ENCODE results near the gene DPP6. TPM values are rescaled to one million over a fixed set of nuclear protein-coding genes. Genes with fewer than 3 reads are reported as not detected.
"Not testable (repeated sequence)": the region's sequence is repeated elsewhere in the genome, so short reads cannot be mapped to it uniquely, and the experiment has no call there.

Gene DPP6
- total RNA-seq, 1 donor from 2014 or later: not detected

DNA sequence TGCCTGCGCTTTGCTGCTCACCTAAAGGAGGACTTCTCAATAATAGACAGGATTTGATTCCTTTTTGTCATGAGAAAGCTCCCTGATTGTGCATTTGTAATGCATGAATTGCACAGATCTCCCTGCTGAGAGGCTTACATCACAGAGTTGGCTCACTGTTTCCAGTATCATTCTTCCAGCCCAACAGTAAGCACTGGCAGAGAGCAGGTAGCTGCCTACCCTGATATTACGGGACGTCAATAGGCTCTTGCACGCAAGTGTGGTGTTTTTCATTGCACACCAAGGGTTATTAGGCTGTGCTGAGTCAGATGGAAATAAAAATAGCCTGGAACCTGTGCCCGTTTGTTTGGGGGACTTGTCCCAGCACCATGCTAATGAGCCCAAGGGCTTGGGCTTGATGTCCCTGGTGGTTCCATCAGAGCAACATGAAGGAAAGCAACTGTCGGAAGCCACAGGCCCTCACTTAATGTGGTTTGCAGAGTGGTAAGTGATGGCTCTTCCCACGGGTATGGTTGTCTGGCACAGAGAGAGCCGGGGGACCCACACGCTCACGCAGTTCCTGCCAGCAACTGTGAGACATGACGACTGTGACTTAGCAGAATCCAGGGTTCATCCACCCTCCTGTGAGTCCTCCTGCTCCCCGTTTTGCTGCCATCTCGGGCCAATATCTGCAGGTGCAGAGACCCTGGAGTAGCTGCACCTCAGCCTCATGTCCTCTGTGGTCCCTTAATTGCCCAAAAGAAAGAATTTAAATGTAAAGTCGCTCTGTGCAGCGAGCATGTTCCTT, 20.4 kb downstream of the DPP6 start:
- intact Hi-C loops (cut with micrococcal nuclease): not testable (repeated sequence)

DNA sequence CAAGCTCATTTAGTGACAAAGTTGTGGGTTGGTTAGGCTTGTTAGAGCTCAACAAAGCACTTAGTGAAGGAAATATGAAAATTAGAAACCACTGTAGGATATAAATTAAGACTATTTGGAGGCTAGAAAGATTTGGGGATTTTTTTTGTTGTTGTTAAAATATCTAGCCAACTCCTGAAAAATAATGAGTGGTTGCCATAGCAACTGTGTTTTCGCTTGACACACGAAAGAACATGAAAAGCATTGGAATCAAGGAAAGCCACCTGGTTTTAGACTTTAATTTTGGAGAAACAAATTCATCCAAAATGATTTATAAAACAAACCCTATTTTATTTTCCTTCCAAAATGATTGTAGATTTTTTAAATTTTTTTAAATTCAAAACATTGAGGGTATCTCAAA, 26.3 kb downstream of the DPP6 start:
- intact Hi-C loops (cut with micrococcal nuclease): not testable (repeated sequence)

GRCh38 chr7:154080249-154080648, 28.1 kb downstream of the DPP6 start:
- intact Hi-C loops (cut with micrococcal nuclease): not testable (repeated sequence)

GRCh38 chr7:154087037-154087725, 35.0 kb downstream of the DPP6 start:
- intact Hi-C loops (cut with micrococcal nuclease): not testable (repeated sequence)

DNA sequence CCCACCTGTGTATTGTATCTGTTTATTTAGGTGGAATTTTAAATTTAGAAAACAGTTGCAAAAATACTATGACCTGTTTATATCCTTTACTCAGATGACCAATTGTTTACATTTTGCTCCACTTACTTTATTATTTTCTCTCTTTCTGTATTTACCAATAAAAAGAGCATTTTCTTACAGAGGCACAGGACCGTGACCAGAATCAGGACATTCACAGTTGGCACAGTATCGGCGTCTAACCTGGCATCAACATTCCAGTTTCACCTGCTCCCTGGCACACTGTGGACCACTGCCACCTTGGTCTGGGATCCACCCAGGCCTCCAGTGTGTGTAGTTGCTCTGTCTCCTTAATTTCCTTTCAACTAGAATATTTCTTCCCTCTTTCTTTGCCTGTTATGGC, 39.9 kb downstream of the DPP6 start:
- intact Hi-C loops (cut with micrococcal nuclease): not testable (repeated sequence)

GRCh38 chr7:154095201-154095600, 43.0 kb downstream of the DPP6 start:
- intact Hi-C loops (cut with micrococcal nuclease): not testable (repeated sequence)

DNA sequence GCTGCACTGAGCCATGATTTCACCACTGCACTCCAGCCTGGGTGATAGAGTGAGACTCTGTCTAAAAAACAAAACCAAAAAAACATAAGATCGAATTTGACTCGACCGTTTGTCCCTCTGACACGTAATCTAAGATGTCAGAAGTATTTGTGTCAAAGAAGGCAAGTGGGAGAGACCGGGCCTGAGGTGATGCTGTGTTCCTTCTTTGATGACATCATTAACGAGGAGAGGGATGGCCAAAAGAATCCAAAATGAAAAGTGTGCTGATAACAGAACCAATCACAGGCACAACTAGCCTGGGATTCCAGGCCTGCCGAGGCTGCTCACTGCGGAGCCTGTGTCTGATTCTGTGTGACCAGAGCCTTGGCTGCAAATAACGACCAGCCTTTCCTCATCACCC, 52.9 kb downstream of the DPP6 start:
- intact Hi-C loops (cut with micrococcal nuclease): not testable (repeated sequence)

- intact Hi-C loops (cut with micrococcal nuclease): not testable (repeated sequence)
Observed at GRCh38 chr7:154109615-154110014, 57.4 kb downstream of the DPP6 start.

DNA sequence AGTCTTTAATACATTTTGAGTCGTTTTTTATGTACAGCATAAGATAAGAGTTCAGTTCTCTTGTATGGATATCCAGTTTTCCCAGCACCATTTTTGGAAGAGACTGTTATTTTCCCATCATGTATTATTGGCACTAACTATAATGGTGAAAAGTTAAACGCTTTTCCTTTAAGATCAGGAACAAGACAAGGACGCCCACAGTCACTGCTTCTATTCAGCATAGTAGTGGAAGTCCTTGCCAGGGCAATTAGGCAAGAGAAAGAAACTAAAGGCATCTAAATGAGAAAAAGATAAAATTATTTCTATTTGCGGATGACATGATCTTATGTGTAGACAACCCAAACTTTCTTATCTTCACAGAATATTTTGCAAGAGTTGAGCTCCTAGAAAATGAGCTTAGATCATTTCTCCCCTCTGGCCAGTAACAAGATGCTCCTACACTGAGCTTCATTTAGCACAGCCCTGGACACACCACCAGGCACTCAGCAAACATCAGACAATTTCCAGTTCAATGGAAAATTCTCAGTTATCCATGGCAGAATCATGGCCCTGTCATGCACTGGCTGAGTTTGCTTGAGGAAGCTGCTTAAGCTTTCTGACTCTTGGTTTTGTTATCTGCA, 61.6 kb downstream of the DPP6 start:
- intact Hi-C loops (cut with micrococcal nuclease): not testable (repeated sequence)

DNA sequence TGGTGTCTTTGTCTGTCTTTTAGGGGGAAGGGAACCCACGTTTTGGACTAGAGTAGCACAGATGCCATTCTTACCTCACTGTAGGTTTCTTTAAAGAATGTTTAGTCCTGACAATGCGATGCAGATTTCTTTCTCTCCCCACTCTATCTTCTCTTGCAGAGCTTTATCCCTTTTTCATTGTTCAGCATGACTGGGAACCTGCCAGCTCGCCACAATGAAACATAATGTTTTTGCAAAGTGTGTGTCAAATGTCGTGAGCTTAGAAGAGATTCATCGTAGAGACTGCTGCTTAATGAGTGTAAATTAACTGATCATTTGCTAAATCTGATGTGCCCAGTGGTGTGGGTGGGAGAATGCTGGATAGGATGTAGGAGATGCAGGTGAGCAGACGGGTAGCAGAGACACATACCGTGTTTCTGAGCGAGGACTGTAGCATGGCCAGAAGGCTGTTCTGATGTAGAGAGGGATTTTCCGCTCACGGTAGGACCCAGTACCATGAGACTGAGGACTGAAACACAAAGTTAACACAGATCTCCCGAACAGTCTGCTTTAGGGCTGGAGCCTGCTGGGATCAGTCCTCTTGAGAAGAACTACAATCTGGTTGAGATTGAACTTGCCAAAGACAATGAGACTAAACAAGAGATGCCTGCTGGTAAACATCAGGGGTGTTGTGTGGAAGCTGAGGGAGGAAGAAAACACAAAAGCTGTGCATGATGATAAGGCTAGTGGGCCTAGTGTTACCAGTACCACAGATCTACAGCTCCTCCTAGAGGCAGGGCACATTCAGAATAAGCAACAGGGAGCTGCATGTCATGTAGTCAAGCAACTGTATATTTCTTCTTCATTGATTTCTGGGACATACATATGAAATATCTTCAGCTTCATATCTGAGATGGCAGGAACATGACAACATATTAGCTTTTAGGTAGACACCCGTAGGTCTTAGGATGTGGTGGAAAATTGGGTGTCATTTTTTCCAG, 65.5 kb downstream of the DPP6 start:
- intact Hi-C loops (cut with micrococcal nuclease): not testable (repeated sequence)

GRCh38 chr7:154120825-154121224, 68.6 kb downstream of the DPP6 start:
- intact Hi-C loops (cut with micrococcal nuclease): not testable (repeated sequence)

- intact Hi-C loops (cut with micrococcal nuclease): not testable (repeated sequence)
Observed at GRCh38 chr7:154122720-154123119, 70.5 kb downstream of the DPP6 start.

- intact Hi-C loops (cut with micrococcal nuclease): not testable (repeated sequence)
Observed at GRCh38 chr7:154123397-154123796, 71.2 kb downstream of the DPP6 start.

GRCh38 chr7:154129142-154129541, 76.9 kb downstream of the DPP6 start:
- intact Hi-C loops (cut with micrococcal nuclease): not testable (repeated sequence)

- intact Hi-C loops (cut with micrococcal nuclease): not testable (repeated sequence)
Observed at GRCh38 chr7:154132617-154133016, 80.4 kb downstream of the DPP6 start.

- intact Hi-C loops (cut with micrococcal nuclease): not testable (repeated sequence)
Observed at GRCh38 chr7:154133703-154134277, 81.6 kb downstream of the DPP6 start.

GRCh38 chr7:154134698-154135097, 82.5 kb downstream of the DPP6 start:
- intact Hi-C loops (cut with micrococcal nuclease): not testable (repeated sequence)

- intact Hi-C loops (cut with micrococcal nuclease): not testable (repeated sequence)
Observed at GRCh38 chr7:154135646-154136045, 83.4 kb downstream of the DPP6 start.

- intact Hi-C loops (cut with micrococcal nuclease): not testable (repeated sequence)
Observed at GRCh38 chr7:154145922-154146706, 93.9 kb downstream of the DPP6 start.

- intact Hi-C loops (cut with micrococcal nuclease): not testable (repeated sequence)
Observed at GRCh38 chr7:154146707-154147038, 94.5 kb downstream of the DPP6 start.
